Measurements from ENCODE around the gene TRAFD1. TPM values are rescaled to one million over a fixed set of nuclear protein-coding genes. Genes with fewer than 3 reads are reported as not detected.

Gene TRAFD1
- total RNA-seq, 2 donors from 2014 or later: 22.8 to 37.2 TPM

- TF ChIP-seq CTCF (IDR thresholded peaks at IDR 0.05): no peak
- Histone ChIP-seq H3K27ac (no peak overlapping the region), H3K4me1 (no peaks in the 10 kb centered on the region), H3K27me3 (no peaks in the 10 kb centered on the region), H3K9me3 (no peaks in the 10 kb centered on the region), H3K9ac (ENCODE audit: low read depth in 2 of 2, low read length in 2 of 2) (no peak overlapping the region), H3K36me3 (peaks cover 18% of the 10 kb centered on the region), H3K4me3 (no peak overlapping the region)
- DNase-seq: no peak
- intact Hi-C loops (cut with DNase I): no loop called here
Observed at GRCh38 chr12:112176321-112177010, 51.1 kb downstream of the TRAFD1 start.

- Histone ChIP-seq H3K9ac (ENCODE audit: low read depth in 2 of 2, low read length in 2 of 2) (no peak overlapping the region), H3K27ac (no peak overlapping the region), H3K9me3 (no peaks in the 10 kb centered on the region), H3K4me3 (no peak overlapping the region), H3K36me3 (peaks cover 18% of the 10 kb centered on the region), H3K4me1 (no peaks in the 10 kb centered on the region), H3K27me3 (no peaks in the 10 kb centered on the region)
- intact Hi-C loops (cut with DNase I): no loop called here
- no peak for TF ChIP-seq CTCF (IDR thresholded peaks at IDR 0.05)
- no peak for DNase-seq
Observed at GRCh38 chr12:112178796-112179195, 53.4 kb downstream of the TRAFD1 start.

GRCh38 chr12:112179341-112179740 is 54.0 kb downstream of the TRAFD1 start:
- H3K36me3 ChIP-seq: peaks cover 22% of the 10 kb centered on the region
- H3K4me1 ChIP-seq: no peaks in the 10 kb centered on the region
- DNase-seq: no peak
- intact Hi-C loops (cut with DNase I): no loop called here
- H3K9ac ChIP-seq (ENCODE audit: low read depth in 2 of 2, low read length in 2 of 2): no peak overlapping the region
- H3K9me3 ChIP-seq: no peaks in the 10 kb centered on the region
- no peak for TF ChIP-seq CTCF (IDR thresholded peaks at IDR 0.05)
- no peak overlapping the region for H3K4me3 ChIP-seq
- H3K27ac ChIP-seq: no peak overlapping the region
- no peaks in the 10 kb centered on the region for H3K27me3 ChIP-seq

DNA sequence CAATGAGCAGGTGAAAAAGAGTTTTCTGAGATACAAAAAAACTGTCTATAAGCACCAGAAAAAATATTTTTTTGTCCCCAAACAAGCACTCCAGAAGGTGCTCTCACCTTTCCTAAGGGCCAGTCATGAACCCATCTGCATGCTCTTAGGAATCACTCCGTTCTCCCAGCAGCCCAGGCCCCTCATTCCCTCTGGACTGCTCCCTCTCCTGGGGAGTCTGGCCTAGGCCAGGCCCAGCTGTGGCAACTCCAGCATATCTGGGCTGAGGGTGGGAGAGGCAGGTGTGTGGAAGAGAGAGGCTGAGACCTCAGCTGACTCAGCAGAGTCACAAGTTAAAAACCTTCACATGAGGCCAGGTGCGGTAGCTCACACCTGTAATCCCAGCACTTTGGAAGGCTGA is 54.6 kb downstream of the TRAFD1 start:
- TF ChIP-seq CTCF (IDR thresholded peaks at IDR 0.05): no peak
- H3K9me3 ChIP-seq: no peaks in the 10 kb centered on the region
- H3K4me1 ChIP-seq: no peaks in the 10 kb centered on the region
- peaks cover 28% of the 10 kb centered on the region for H3K36me3 ChIP-seq
- DNase-seq: no peak
- no peak overlapping the region for H3K9ac ChIP-seq (ENCODE audit: low read depth in 2 of 2, low read length in 2 of 2)
- H3K27me3 ChIP-seq: no peaks in the 10 kb centered on the region
- intact Hi-C loops (cut with DNase I): no loop called here
- no peak overlapping the region for H3K27ac ChIP-seq
- no peak overlapping the region for H3K4me3 ChIP-seq

DNA sequence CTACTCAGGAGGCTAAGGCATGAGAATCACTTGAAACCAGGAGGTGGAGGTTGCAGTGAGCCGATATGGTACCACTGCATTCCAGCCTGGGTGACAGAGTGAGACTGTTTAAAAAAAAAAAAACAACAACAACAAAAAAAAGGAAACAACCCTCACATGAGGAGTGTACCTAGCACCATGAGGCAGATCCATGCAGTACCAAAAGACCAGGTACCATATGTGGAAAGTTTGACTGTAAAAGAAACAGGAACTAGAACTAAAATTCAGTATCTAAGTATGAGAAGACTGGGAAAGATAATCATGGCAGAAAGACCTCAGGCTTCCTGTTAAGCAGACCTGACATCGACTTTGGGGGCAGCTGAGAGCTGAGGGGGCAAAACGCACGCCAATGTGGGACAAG is 55.1 kb downstream of the TRAFD1 start:
- Histone ChIP-seq H3K4me1 (no peaks in the 10 kb centered on the region), H3K4me3 (no peak overlapping the region), H3K27ac (no peak overlapping the region), H3K27me3 (no peaks in the 10 kb centered on the region), H3K9ac (ENCODE audit: low read depth in 2 of 2, low read length in 2 of 2) (no peak overlapping the region), H3K36me3 (peaks cover 28% of the 10 kb centered on the region), H3K9me3 (no peaks in the 10 kb centered on the region)
- intact Hi-C loops (cut with DNase I): no loop called here
- no peak for DNase-seq
- no peak for TF ChIP-seq CTCF (IDR thresholded peaks at IDR 0.05)

Measured in colonic mucosa (tissue), 4 donors.